Vagina (tissue), 2 donors: ENCODE measurements around the gene PTGDR.

Experiments used
- POLR2A ChIP-seq, 2 donors: fragments of 450-650 bp; IDR thresholded peaks; one replicate each; pipeline ENCODE4 v1.6.1; 2017; ENCODE audit warnings: antibody characterized with exemption in 2 of 2, mild to moderate bottlenecking in 2 of 2, moderate library complexity in 2 of 2
- TF ChIP-seq, protein P1 (sequence below), 3 experiments: fragments of 450-650 bp in 2 of 3; fragments of 200-600 bp in 1 of 3; sonication (generic) in 1 of 3; IDR thresholded peaks; one replicate each; pipeline ENCODE4 v1.5.1; 2017 to 2019; ENCODE audit warnings: antibody characterized with exemption in 3 of 3, mild to moderate bottlenecking in 2 of 3, moderate library complexity in 2 of 3

DNA sequence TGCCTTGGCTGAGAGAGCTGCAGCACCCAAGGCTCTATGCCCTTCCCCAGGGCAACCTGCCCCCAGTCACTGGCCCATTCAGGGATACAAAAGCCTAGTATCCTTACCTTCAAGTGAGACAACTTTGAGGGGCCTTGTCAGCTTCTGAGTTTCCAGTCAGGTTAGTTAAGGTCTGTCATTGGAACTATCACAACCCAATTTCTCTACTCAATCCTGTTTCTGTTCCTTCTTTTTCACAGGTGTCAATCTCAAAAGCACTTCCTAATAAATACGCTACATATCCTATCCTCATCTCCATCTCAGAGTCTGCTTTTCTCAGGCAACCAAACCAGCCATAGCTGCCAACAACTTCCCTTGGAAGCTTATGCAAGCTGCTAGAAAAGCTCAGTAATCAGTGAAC, 4.9 kb upstream of the PTGDR start:
- TF ChIP-seq, protein P1, sequence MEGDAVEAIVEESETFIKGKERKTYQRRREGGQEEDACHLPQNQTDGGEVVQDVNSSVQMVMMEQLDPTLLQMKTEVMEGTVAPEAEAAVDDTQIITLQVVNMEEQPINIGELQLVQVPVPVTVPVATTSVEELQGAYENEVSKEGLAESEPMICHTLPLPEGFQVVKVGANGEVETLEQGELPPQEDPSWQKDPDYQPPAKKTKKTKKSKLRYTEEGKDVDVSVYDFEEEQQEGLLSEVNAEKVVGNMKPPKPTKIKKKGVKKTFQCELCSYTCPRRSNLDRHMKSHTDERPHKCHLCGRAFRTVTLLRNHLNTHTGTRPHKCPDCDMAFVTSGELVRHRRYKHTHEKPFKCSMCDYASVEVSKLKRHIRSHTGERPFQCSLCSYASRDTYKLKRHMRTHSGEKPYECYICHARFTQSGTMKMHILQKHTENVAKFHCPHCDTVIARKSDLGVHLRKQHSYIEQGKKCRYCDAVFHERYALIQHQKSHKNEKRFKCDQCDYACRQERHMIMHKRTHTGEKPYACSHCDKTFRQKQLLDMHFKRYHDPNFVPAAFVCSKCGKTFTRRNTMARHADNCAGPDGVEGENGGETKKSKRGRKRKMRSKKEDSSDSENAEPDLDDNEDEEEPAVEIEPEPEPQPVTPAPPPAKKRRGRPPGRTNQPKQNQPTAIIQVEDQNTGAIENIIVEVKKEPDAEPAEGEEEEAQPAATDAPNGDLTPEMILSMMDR (IDR thresholded peaks at IDR 0.05), result no peak
- no peak for TF ChIP-seq POLR2A (IDR thresholded peaks at IDR 0.05)
